ENCODE data around the gene CRIP3. TPM values are rescaled to one million over a fixed set of nuclear protein-coding genes. Genes with fewer than 3 reads are reported as not detected.

Gene CRIP3
- total and polyA plus RNA-seq, 2 donors (not counting 3 experiments of a cell fraction or from before 2014, with no cell fraction given): not detected

DNA sequence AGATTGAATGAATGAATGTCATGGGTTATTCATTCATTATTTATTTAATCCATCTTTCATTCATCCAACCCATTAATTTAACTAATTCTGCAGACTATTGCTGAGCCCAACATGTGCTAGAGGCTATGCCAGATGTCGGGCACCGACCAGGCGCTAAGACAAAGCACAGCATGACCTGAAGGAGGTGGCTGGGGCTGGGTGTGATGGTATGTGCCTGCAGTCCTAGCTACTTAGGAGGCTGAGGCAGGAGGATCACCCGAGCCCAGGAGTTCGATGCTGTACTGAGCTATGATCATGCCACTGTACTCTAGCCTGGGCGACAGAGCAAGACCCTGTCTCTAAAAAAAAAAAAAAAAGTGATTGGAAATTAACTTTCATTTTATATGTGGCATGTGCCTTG, 16.3 kb downstream of the CRIP3 start:
- Histone ChIP-seq H3K9me1 (replicated peaks; ENCODE audit: control insufficient read depth, extremely low read depth, insufficient read depth, low read length) (no peaks in the 10 kb centered on the region), H3K36me3 (ENCODE audit: control insufficient read depth in 2 of 2, extremely low read depth in 1 of 2, insufficient read depth in 2 of 2, low read length in 2 of 2) (no peaks in the 10 kb centered on the region), H3K79me2 (ENCODE audit: control insufficient read depth, insufficient read depth, low read length) (no peaks in the 10 kb centered on the region), H2AFZ (ENCODE audit: low read depth, low read length) (no peak overlapping the region), H4K20me1 (replicated peaks; ENCODE audit: control insufficient read depth, extremely low read depth, insufficient read depth, low read length) (no peaks in the 10 kb centered on the region), H3K27ac (ENCODE audit: insufficient read depth, low read depth, low read length) (no peak overlapping the region), H3K4me1 (ENCODE audit: control insufficient read depth, extremely low read depth, insufficient read depth, low read length) (no peaks in the 10 kb centered on the region), H3K27me3 (ENCODE audit: control insufficient read depth in 2 of 2, insufficient read depth in 2 of 2, low read length in 2 of 2) (peaks cover 2 to 15% of the 10 kb centered on the region in 2 experiments), H3K9me3 (replicated peaks; ENCODE audit: control insufficient read depth, insufficient read depth, low read length) (no peaks in the 10 kb centered on the region), H3K9ac (replicated peaks; ENCODE audit: extremely low read depth, insufficient read depth, low read length) (no peak overlapping the region), H3K4me3 (replicated peaks in 1 of 3; ENCODE audit: insufficient read depth in 1 of 3, low read depth in 1 of 3, low read length in 3 of 3) (no peak overlapping the region), H3K4me2 (ENCODE audit: insufficient read depth, low read length) (no peak overlapping the region)
- ChIA-PET POLR2A (no interaction called here), CTCF (interaction anchor here (1.8 kb wide), 1 partner anchor 15 kb away, joined by 3 read pairs; no protein-coding TSS in a partner anchor)
- no TSS peak for BruUV-seq (replicated peaks)
- dilution Hi-C loops (cut with MboI; ENCODE audit: extremely low pct_ligation_motif_present, low sequenced_read_pairs) (no loop called here), intact Hi-C loops (cut with micrococcal nuclease) (no loop called here)
- no peak for FAIRE-seq
- no peak for DNase-seq (ENCODE audit: low read depth, low spot score)
- TF ChIP-seq POLR2A (IDR thresholded peaks at IDR 0.05; ENCODE audit: low read depth, low read length) (no peak), MAX (IDR thresholded peaks at IDR 0.05; ENCODE audit: insufficient read depth, insufficient read length) (no peak), JUN (IDR thresholded peaks at IDR 0.05; ENCODE audit: borderline replicate concordance, insufficient read depth, insufficient read length, low read depth) (no peak), POLR2AphosphoS5 (IDR thresholded peaks at IDR 0.05; ENCODE audit: insufficient read depth, low read depth, low read length) (no peak)
- TF ChIP-seq, protein P1, sequence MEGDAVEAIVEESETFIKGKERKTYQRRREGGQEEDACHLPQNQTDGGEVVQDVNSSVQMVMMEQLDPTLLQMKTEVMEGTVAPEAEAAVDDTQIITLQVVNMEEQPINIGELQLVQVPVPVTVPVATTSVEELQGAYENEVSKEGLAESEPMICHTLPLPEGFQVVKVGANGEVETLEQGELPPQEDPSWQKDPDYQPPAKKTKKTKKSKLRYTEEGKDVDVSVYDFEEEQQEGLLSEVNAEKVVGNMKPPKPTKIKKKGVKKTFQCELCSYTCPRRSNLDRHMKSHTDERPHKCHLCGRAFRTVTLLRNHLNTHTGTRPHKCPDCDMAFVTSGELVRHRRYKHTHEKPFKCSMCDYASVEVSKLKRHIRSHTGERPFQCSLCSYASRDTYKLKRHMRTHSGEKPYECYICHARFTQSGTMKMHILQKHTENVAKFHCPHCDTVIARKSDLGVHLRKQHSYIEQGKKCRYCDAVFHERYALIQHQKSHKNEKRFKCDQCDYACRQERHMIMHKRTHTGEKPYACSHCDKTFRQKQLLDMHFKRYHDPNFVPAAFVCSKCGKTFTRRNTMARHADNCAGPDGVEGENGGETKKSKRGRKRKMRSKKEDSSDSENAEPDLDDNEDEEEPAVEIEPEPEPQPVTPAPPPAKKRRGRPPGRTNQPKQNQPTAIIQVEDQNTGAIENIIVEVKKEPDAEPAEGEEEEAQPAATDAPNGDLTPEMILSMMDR (IDR thresholded peaks at IDR 0.05; ENCODE audit: extremely low read depth in 1 of 2, insufficient read depth in 1 of 2, low read depth in 1 of 2, low read length in 2 of 2): no peak

DNA sequence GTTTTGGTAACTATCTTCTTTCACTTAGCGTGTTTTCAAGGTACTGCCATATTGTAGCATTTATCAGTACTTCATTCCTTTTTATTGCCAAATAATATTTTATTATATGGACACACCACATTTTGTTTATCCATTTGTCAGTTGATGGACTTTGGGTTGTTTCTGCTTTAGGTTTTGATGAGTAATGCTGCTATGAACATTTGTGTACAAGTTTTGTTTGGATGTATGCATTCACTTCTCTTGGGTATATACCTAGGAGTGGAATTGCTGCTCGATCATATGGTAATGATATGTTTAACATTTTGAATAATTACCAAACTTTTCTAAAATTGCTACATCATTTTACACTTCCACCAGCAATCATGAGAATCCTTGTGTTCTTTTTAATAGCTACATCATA, 16.9 kb downstream of the CRIP3 start:
- POLR2A ChIA-PET: no interaction called here
- no peak for FAIRE-seq

More for the DNA sequence above, 16.9 kb downstream of the CRIP3 start:
- Histone ChIP-seq H3K9ac (replicated peaks; ENCODE audit: extremely low read depth, insufficient read depth, low read length) (no peak overlapping the region), H3K4me3 (replicated peaks in 1 of 3; ENCODE audit: insufficient read depth in 1 of 3, low read depth in 1 of 3, low read length in 3 of 3) (no peak overlapping the region), H4K20me1 (replicated peaks; ENCODE audit: control insufficient read depth, extremely low read depth, insufficient read depth, low read length) (no peaks in the 10 kb centered on the region), H2AFZ (ENCODE audit: low read depth, low read length) (no peak overlapping the region), H3K36me3 (ENCODE audit: control insufficient read depth in 2 of 2, extremely low read depth in 1 of 2, insufficient read depth in 2 of 2, low read length in 2 of 2) (no peaks in the 10 kb centered on the region), H3K79me2 (ENCODE audit: control insufficient read depth, insufficient read depth, low read length) (no peaks in the 10 kb centered on the region), H3K27me3 (ENCODE audit: control insufficient read depth in 2 of 2, insufficient read depth in 2 of 2, low read length in 2 of 2) (peaks cover 2 to 12% of the 10 kb centered on the region in 2 experiments), H3K9me3 (replicated peaks; ENCODE audit: control insufficient read depth, insufficient read depth, low read length) (no peaks in the 10 kb centered on the region), H3K4me1 (ENCODE audit: control insufficient read depth, extremely low read depth, insufficient read depth, low read length) (no peaks in the 10 kb centered on the region), H3K27ac (ENCODE audit: insufficient read depth, low read depth, low read length) (no peak overlapping the region), H3K4me2 (ENCODE audit: insufficient read depth, low read length) (no peak overlapping the region), H3K9me1 (replicated peaks; ENCODE audit: control insufficient read depth, extremely low read depth, insufficient read depth, low read length) (no peaks in the 10 kb centered on the region)
- CTCF ChIA-PET: interaction anchor here (1.8 kb wide), 1 partner anchor 15 kb away, joined by 3 read pairs; no protein-coding TSS in a partner anchor
- no peak for DNase-seq (ENCODE audit: low read depth, low spot score)
- intact Hi-C loops (cut with micrococcal nuclease): no loop called here
- TF ChIP-seq JUN (IDR thresholded peaks at IDR 0.05; ENCODE audit: borderline replicate concordance, insufficient read depth, insufficient read length, low read depth) (no peak), MAX (IDR thresholded peaks at IDR 0.05; ENCODE audit: insufficient read depth, insufficient read length) (no peak), MYC (IDR thresholded peaks at IDR 0.05; ENCODE audit: low read depth, low read length) (no peak), FOS (IDR thresholded peaks at IDR 0.05; ENCODE audit: borderline replicate concordance, insufficient read depth, low read length) (no peak), POLR2AphosphoS5 (IDR thresholded peaks at IDR 0.05; ENCODE audit: insufficient read depth, low read depth, low read length) (no peak), GATA2 (IDR thresholded peaks at IDR 0.05; ENCODE audit: insufficient read depth, insufficient read length, low read depth, low read length) (no peak), EZH2 (IDR thresholded peaks at IDR 0.05; ENCODE audit: borderline replicate concordance, low read depth, low read length, severe bottlenecking) (no peak), POLR2A (IDR thresholded peaks at IDR 0.05; ENCODE audit: low read depth, low read length) (no peak)
- TF ChIP-seq, protein P1 (IDR thresholded peaks at IDR 0.05; ENCODE audit: extremely low read depth in 1 of 2, insufficient read depth in 1 of 2, low read depth in 1 of 2, low read length in 2 of 2): no peak
- BruUV-seq (replicated peaks): no TSS peak
- dilution Hi-C loops (cut with MboI; ENCODE audit: extremely low pct_ligation_motif_present, low sequenced_read_pairs): no loop called here
